Adrenal gland (tissue), 5 donors: ENCODE data around the gene CPPED1.

Experiments
- POLR2A ChIP-seq, 2 donors: fragments of 450-650 bp; IDR thresholded peaks; one replicate each; pipeline ENCODE4 v1.6.1; 2017; ENCODE audit warnings: antibody characterized with exemption in 2 of 2, mild to moderate bottlenecking in 2 of 2, moderate library complexity in 1 of 2
- TF ChIP-seq, protein P1 (sequence below), 6 experiments: fragments of 450-650 bp in 4 of 6; fragments of 200-600 bp in 2 of 6; sonication (generic) in 1 of 6; IDR thresholded peaks; 1 replicate in 5 of 6; 2 replicates in 1 of 6; pipeline versions ENCODE4 v1.5.1 to v1.8.0; 2016 to 2021; ENCODE audit warnings: antibody characterized with exemption in 6 of 6, mild to moderate bottlenecking in 2 of 6, moderate library complexity in 1 of 6
- donor health status: DM: no; HTN: no; CAD: no.

DNA sequence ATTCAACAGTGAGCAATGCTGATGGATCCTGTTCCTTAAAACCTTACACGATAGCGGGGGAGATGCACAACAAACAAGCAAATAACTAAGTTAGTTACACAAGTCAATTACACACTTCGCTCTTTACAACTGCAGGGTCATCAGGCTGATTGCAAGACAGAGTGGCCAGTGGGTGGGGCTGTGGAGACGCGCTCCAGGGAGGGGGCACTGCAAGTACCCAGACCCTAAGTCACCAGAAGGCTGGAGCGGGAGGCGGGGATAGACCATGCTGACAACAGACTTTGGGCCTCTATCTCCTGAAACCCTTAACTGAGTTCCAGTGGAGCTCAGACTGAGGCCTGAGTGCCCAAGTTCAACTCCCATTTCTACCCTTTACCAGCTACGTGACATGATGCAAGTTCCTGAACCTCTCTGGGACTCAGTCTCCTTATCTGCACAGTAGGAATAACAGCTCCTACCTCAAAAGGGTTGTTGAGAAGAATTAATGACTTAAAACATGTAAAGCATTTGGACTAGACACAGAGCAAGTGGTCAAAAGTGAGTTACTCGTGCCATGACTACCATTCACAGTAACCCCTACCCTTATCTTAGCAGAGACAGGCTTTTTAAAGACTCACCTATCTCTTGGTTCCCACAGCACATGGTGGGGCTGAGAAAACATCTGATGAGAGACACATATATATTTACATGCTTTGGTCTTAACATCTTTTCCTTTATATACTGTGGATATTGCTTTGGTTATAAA is 10.4 kb downstream of the CPPED1 start:
- TF ChIP-seq, protein P1, sequence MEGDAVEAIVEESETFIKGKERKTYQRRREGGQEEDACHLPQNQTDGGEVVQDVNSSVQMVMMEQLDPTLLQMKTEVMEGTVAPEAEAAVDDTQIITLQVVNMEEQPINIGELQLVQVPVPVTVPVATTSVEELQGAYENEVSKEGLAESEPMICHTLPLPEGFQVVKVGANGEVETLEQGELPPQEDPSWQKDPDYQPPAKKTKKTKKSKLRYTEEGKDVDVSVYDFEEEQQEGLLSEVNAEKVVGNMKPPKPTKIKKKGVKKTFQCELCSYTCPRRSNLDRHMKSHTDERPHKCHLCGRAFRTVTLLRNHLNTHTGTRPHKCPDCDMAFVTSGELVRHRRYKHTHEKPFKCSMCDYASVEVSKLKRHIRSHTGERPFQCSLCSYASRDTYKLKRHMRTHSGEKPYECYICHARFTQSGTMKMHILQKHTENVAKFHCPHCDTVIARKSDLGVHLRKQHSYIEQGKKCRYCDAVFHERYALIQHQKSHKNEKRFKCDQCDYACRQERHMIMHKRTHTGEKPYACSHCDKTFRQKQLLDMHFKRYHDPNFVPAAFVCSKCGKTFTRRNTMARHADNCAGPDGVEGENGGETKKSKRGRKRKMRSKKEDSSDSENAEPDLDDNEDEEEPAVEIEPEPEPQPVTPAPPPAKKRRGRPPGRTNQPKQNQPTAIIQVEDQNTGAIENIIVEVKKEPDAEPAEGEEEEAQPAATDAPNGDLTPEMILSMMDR (IDR thresholded peaks at IDR 0.05) = no peak
- TF ChIP-seq POLR2A (IDR thresholded peaks at IDR 0.05) = no peak
